OCI-LY1 (cell line): ENCODE measurements around the gene BMP2K.

Source experiments
- H2AFZ ChIP-seq: fragments of 200-600 bp; sonication (generic), shearing (Covaris generic); 2 replicates; pipeline ENCODE4 v1.6.0; 2014; ENCODE audit warnings: antibody characterized with exemption, mild to moderate bottlenecking, low read length
- H3F3A ChIP-seq: fragments of 200-600 bp; sonication (generic), shearing (Covaris generic); 2 replicates; pipeline ENCODE4 v1.6.0; 2014; ENCODE audit warnings: mild to moderate bottlenecking, antibody characterized with exemption, low read length, moderate library complexity; ENCODE audit not compliant: insufficient read depth
- H3K27ac ChIP-seq: fragments of 200-600 bp; sonication (generic); 2 replicates; pipeline ENCODE4 v1.5.1; 2014; ENCODE audit warnings: low read length, mixed run types, mild to moderate bottlenecking, low read depth; ENCODE audit not compliant: poor library complexity, severe bottlenecking
- H3K27me3 ChIP-seq: fragments of 200-600 bp; sonication (generic); 2 replicates; pipeline ENCODE4 v1.6.0; 2014; ENCODE audit warnings: antibody characterized with exemption, mild to moderate bottlenecking, low read length, moderate library complexity; ENCODE audit not compliant: insufficient read depth
- H3K36me3 ChIP-seq: fragments of 200-600 bp; sonication (generic); 2 replicates; pipeline ENCODE4 v1.6.1; 2014; ENCODE audit warnings: mild to moderate bottlenecking, antibody characterized with exemption, low read length, moderate library complexity, mixed read lengths; ENCODE audit not compliant: insufficient read depth
- H3K4me1 ChIP-seq: fragments of 200-600 bp; sonication (generic); 2 replicates; pipeline ENCODE4 v1.5.1; 2014; ENCODE audit warnings: mild to moderate bottlenecking, low read length, moderate library complexity; ENCODE audit not compliant: insufficient read depth, severe bottlenecking
- H3K4me2 ChIP-seq: fragments of 200-600 bp; sonication (generic), shearing (Covaris generic); 2 replicates; pipeline ENCODE4 v1.6.1; 2014; ENCODE audit warnings: low read length
- H3K4me3 ChIP-seq: fragments of 200-600 bp; sonication (generic); 2 replicates; pipeline ENCODE4 v1.5.1; 2014; ENCODE audit warnings: low read length, low read depth, mild to moderate bottlenecking, mixed read lengths; ENCODE audit not compliant: poor library complexity, severe bottlenecking
- H3K79me2 ChIP-seq: fragments of 200-600 bp; shearing (Covaris generic); 2 replicates; pipeline ENCODE4 v1.6.1; 2016; ENCODE audit warnings: mixed run types, low read length, mixed read lengths; ENCODE audit not compliant: insufficient read depth
- H3K9ac ChIP-seq: fragments of 200-600 bp; sonication (generic), shearing (Covaris generic); 2 replicates; pipeline ENCODE4 v1.6.1; 2014; ENCODE audit warnings: mild to moderate bottlenecking, low read length, mixed read lengths
- H3K9me2 ChIP-seq: fragments of 200-600 bp; sonication (generic), shearing (Covaris generic); 2 replicates; pipeline ENCODE4 v1.6.1; 2014; ENCODE audit warnings: low read depth, mild to moderate bottlenecking, low read length, mixed read lengths
- H3K9me3 ChIP-seq: fragments of 200-600 bp; shearing (Covaris generic); 2 replicates; pipeline ENCODE4 v1.6.1; 2014; ENCODE audit warnings: low read length, mixed read lengths
- H4K20me1 ChIP-seq: fragments of 200-600 bp; sonication (generic), shearing (Covaris generic); 2 replicates; pipeline ENCODE4 v1.6.0; 2016; ENCODE audit warnings: mild to moderate bottlenecking, low read length; ENCODE audit not compliant: insufficient read depth
- CTCF ChIP-seq: fragments of 200-600 bp; sonication (generic), shearing (Covaris generic); IDR thresholded peaks from 2 replicates; pipeline ENCODE4 v1.5.1; 2017; ENCODE audit warnings: mild to moderate bottlenecking, antibody characterized with exemption, low read length, moderate library complexity, mixed read lengths
- EZH2 ChIP-seq: fragments of 200-600 bp; sonication (generic), shearing (Covaris generic); IDR thresholded peaks from 2 replicates; pipeline ENCODE4 v1.8.0; 2017; ENCODE audit warnings: borderline replicate concordance, mixed run types, mild to moderate bottlenecking, antibody characterized with exemption, low read length, moderate library complexity, mixed read lengths

Gene BMP2K

GRCh38 chr4:78937837-78938236 lies 161.7 kb downstream of the BMP2K start:
- Histone ChIP-seq H3K4me2 (peak overlapping the region; percentile 91), H3K4me3 (peak overlapping the region; percentile 81), H3K9me2 (no peaks in the 10 kb centered on the region), H4K20me1 (no peaks in the 10 kb centered on the region), H3K79me2 (no peaks in the 10 kb centered on the region), H3K27me3 (no peaks in the 10 kb centered on the region), H3K9me3 (no peaks in the 10 kb centered on the region), H3F3A (no peaks in the 10 kb centered on the region), H3K27ac (no peak overlapping the region), H3K4me1 (peaks cover 23% of the 10 kb centered on the region), H2AFZ (no peak overlapping the region), H3K36me3 (no peaks in the 10 kb centered on the region), H3K9ac (no peak overlapping the region; the same call in 1 of the 2 replicates)
- no peak for TF ChIP-seq CTCF

- no peaks in the 10 kb centered on the region for H4K20me1 ChIP-seq
- no peaks in the 10 kb centered on the region for H3K79me2 ChIP-seq
- H2AFZ ChIP-seq, result 0 out of 2 replicates have a peak overlapping the region, but pooled peaks have one; percentile 37
- H3K27ac ChIP-seq, result no peak overlapping the region
- peaks cover 23% of the 10 kb centered on the region for H3K4me1 ChIP-seq
- no peaks in the 10 kb centered on the region for H3K9me3 ChIP-seq
- H3K4me2 ChIP-seq, result peak overlapping the region; percentile 91
- no peaks in the 10 kb centered on the region for H3K36me3 ChIP-seq
- no peaks in the 10 kb centered on the region for H3F3A ChIP-seq
- no peaks in the 10 kb centered on the region for H3K27me3 ChIP-seq
- H3K9ac ChIP-seq, result peak overlapping the region; percentile 76
- peak overlapping the region; percentile 81 for H3K4me3 ChIP-seq
- TF ChIP-seq EZH2, result no peak
- no peak for TF ChIP-seq CTCF
- no peaks in the 10 kb centered on the region for H3K9me2 ChIP-seq
Observed at GRCh38 chr4:78938474-78938867, 162.3 kb downstream of the BMP2K start.

- peak within 1 kb of the TSS; percentile 76 for H3K9ac ChIP-seq
- H4K20me1 ChIP-seq, result no peaks in the 10 kb centered on the region
- H3K27me3 ChIP-seq, result no peaks in the 10 kb centered on the region
- H3K4me1 ChIP-seq, result peaks cover 23% of the 10 kb centered on the region
- peak within 1 kb of the TSS; percentile 81 for H3K4me3 ChIP-seq
- H3K9me2 ChIP-seq, result no peaks in the 10 kb centered on the region
- TF ChIP-seq EZH2 (no peak), CTCF (no peak)
- no peaks in the 10 kb centered on the region for H3K9me3 ChIP-seq
- H3K79me2 ChIP-seq, result no peaks in the 10 kb centered on the region
- no peaks in the 10 kb centered on the region for H3K36me3 ChIP-seq
- H2AFZ ChIP-seq, result peak within 1 kb of the TSS; percentile 98
- H3K4me2 ChIP-seq, result peak within 1 kb of the TSS; percentile 91
- H3F3A ChIP-seq, result no peaks in the 10 kb centered on the region
- no peak within 1 kb of the TSS for H3K27ac ChIP-seq
Observed at GRCh38 chr4:78938868-78939666, 162.9 kb downstream of the BMP2K start, which contains the start of gene PAQR3. PAQR3 (minus strand) TSS chr4:78939438; CDS start chr4:78939224, 214 bp downstream.
